Measurements from ENCODE around the gene PROSER3.
"Not testable (repeated sequence)": the region's sequence is repeated elsewhere in the genome, so short reads cannot be mapped to it uniquely, and the experiment has no call there.

The PROSER3 gene

GRCh38 chr19:35722461-35722860 lies 35.5 kb upstream of the PROSER3 start:
- no peak for DNase-seq (ENCODE audit: low spot score)
- FAIRE-seq = no peak

GRCh38 chr19:35722897-35723296 lies 35.1 kb upstream of the PROSER3 start:
- DNase-seq (ENCODE audit: low spot score) (no peak), FAIRE-seq (no peak)

GRCh38 chr19:35723671-35724070 lies 34.3 kb upstream of the PROSER3 start:
- DNase-seq (ENCODE audit: low spot score) (no peak), FAIRE-seq (no peak)

- DNase-seq (ENCODE audit: low spot score); FAIRE-seq: not testable (repeated sequence)
These were observed 33.8 kb upstream of the PROSER3 start for GRCh38 chr19:35724132-35724531.

GRCh38 chr19:35724560-35724959 lies 33.4 kb upstream of the PROSER3 start:
- DNase-seq (ENCODE audit: low spot score) (no peak), FAIRE-seq (no peak)

- no peak for DNase-seq (ENCODE audit: low spot score)
- FAIRE-seq = no peak
These were observed 32.6 kb upstream of the PROSER3 start for GRCh38 chr19:35725216-35725861.

GRCh38 chr19:35727053-35727955 lies 30.7 kb upstream of the PROSER3 start:
- FAIRE-seq (no peak), DNase-seq (ENCODE audit: low spot score) (no peak)

GRCh38 chr19:35727956-35728706 lies 29.8 kb upstream of the PROSER3 start:
- FAIRE-seq (no peak), DNase-seq (ENCODE audit: low spot score) (no peak)

GRCh38 chr19:35729021-35729420 lies 29.0 kb upstream of the PROSER3 start:
- no peak for FAIRE-seq
- DNase-seq (ENCODE audit: low spot score) = no peak

GRCh38 chr19:35729763-35730162 lies 28.2 kb upstream of the PROSER3 start:
- FAIRE-seq (no peak), DNase-seq (ENCODE audit: low spot score) (no peak)

- DNase-seq (ENCODE audit: low spot score) (no peak), FAIRE-seq (no peak)
These were observed 27.6 kb upstream of the PROSER3 start for GRCh38 chr19:35730326-35730725.

GRCh38 chr19:35731353-35731752 lies 26.6 kb upstream of the PROSER3 start:
- FAIRE-seq = no peak
- no peak for DNase-seq (ENCODE audit: low spot score)

- DNase-seq (ENCODE audit: low spot score) (no peak), FAIRE-seq (no peak)
These were observed 26.1 kb upstream of the PROSER3 start for GRCh38 chr19:35731779-35732405.

- no peak for DNase-seq (ENCODE audit: low spot score)
- FAIRE-seq = no peak
These were observed 25.3 kb upstream of the PROSER3 start for GRCh38 chr19:35732540-35733179.

GRCh38 chr19:35733180-35734125 lies 24.5 kb upstream of the PROSER3 start:
- DNase-seq (ENCODE audit: low spot score) (no peak), FAIRE-seq (no peak)

GRCh38 chr19:35734273-35734672 lies 23.7 kb upstream of the PROSER3 start:
- no peak for FAIRE-seq
- no peak for DNase-seq (ENCODE audit: low spot score)

- DNase-seq (ENCODE audit: low spot score) = no peak
- no peak for FAIRE-seq
These were observed 23.1 kb upstream of the PROSER3 start for GRCh38 chr19:35734889-35735288.

GRCh38 chr19:35736913-35737886 lies 20.8 kb upstream of the PROSER3 start:
- DNase-seq (ENCODE audit: low spot score) (no peak), FAIRE-seq (no peak)

All from RCC 7860 (cell line).